Measurements from ENCODE around the gene OMP.

Gene OMP

DNA sequence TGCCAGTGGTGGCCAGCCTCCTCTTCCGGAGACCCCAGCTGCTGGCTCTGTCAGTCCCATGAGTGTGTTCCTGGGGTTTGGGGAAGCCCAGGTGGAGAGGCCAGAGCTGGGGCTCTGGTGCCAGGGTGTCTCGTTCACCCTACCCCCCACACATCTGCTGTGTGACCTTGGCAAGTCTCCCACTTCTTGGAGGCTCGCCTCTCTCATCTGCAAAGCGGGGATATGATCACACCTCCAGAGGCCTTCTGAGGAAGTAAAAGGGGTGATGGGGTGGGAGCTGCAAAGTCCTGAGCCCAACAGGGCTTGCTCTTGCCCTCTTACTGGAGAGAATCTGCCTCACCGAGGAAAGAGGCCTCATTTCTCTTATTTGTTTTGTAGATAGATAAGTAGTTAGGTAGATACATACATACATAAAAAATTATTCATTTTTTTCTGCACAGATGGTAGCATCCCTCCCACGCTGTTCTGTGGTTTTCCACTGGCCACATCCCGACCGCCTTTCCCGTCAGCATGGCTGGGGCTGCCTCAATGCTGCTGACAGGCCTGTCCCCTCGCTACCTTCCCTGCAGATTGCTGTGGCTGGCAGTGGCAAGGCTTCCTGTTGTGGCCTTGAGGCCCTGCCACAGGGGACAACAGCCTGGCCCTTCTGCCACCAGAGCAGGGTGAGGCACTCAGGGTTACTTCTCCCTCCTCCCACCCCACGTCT, 49.3 kb downstream of the OMP start:
- in situ Hi-C loops (cut with MboI; ENCODE audit: low sequenced_read_pairs) = no loop called here

DNA sequence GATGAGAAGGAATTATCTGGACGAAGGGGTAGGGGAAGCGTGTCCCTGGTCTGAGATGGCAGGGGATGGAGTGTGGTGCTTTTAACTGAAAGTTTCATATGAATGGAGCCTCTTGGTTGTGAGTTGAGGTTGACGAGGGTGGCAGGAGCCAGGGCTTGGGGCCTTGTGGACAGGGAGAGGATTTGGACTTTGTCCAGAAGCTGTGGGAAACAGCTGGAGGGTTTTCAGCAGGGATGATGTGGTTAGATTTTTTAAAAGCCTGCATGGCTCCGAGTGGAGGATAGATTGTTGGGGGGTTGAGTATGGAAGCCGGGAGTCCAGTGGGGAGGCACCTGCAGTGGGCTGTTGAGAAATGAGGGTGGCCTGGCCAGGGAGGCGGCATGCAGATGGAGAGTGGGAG, 50.2 kb downstream of the OMP start:
- in situ Hi-C loops (cut with MboI; ENCODE audit: low sequenced_read_pairs) = no loop called here

All from HL-60/S4 treated with retinoic acid at 250 ng/mL for 4 days and 3 days (cell line).